Fibroblast of lung (primary cell): ENCODE measurements around the gene LRGUK.

ENCODE experiments used
- CTCF ChIP-seq, 2 donors: IDR thresholded peaks in 1 of 2; conservative IDR thresholded peaks in 1 of 2; 1 replicate in 1 of 2; 2 replicates in 1 of 2; pipeline ENCODE4 v1.5.1; 2011 to 2012; ENCODE audit warnings: low read length in 2 of 2, control low read depth in 1 of 2, inconsistent platforms in 1 of 2, low read depth in 1 of 2, mild to moderate bottlenecking in 1 of 2
- EZH2 ChIP-seq: IDR thresholded peaks from 2 replicates; pipeline ENCODE4 v1.5.1; 2012; ENCODE audit warnings: low read length, control low read depth, mild to moderate bottlenecking; ENCODE audit errors: missing control alignments

DNA sequence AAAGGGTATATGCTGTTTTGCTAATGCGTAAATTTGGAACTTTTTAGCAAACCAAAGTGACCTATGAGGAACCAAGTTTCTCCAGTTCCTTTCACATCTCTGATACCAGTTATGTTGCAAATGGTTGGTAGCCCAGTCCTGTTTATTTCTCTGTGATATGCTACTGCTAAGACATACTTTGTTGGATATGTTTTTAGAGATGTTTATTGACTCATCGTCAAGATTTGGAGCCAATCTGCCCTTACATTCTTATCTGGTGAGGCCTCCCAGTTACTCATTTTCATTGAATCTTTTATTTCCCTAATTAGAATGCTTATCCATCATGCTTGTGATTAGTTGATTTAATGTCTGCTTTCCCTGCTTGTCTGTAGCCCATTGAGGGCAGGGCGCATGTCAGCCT lies 58.9 kb downstream of the LRGUK start:
- no peak for TF ChIP-seq CTCF (conservative IDR thresholded peaks at IDR 0.05 in 1 of 2, IDR thresholded peaks at IDR 0.05 in 1 of 2; ENCODE audit: low read depth in 1 of 2, low read length in 2 of 2)
- no peak for TF ChIP-seq EZH2
